ENCODE results near the gene NECTIN2. TPM values are rescaled to one million over a fixed set of nuclear protein-coding genes. Genes with fewer than 3 reads are reported as not detected.

NECTIN2 gene
- total and polyA plus RNA-seq, 4 donors, result 76.9 to 117 (median 94.0) TPM

- DNase-seq, result no peak
- no peak for ATAC-seq (ENCODE audit: insufficient read depth, low FRiP score)
- H3K4me3 ChIP-seq, result no peak overlapping the region
- no peak overlapping the region for H3K27ac ChIP-seq (ENCODE audit: low read depth in 1 of 2, low read length in 1 of 2)
- H3K4me1 ChIP-seq (ENCODE audit: control insufficient read depth in 5 of 5, insufficient read depth in 5 of 5, low read length in 5 of 5), result peaks cover 0 to 9% (median 0%) of the 10 kb centered on the region in 5 donors
- 80 to 91% methylated on average over 17 of the region's 17 CpGs for WGBS, 2 donors
- no peak for TF ChIP-seq CTCF (IDR thresholded peaks at IDR 0.05; ENCODE audit: control extremely low read depth, extremely low read depth)
- H3K9me3 ChIP-seq (ENCODE audit: control insufficient read depth in 4 of 4, insufficient read depth in 3 of 4, low read length in 3 of 4), result no peaks in the 10 kb centered on the region
- no peak overlapping the region for H3K9ac ChIP-seq (ENCODE audit: insufficient read depth in 1 of 2, low read length in 2 of 2)
- no peaks in the 10 kb centered on the region for H3K27me3 ChIP-seq (ENCODE audit: control insufficient read depth in 3 of 3, insufficient read depth in 3 of 3, low read length in 2 of 3)
- H3K36me3 ChIP-seq (ENCODE audit: control insufficient read depth in 4 of 4, insufficient read depth in 4 of 4, low read length in 4 of 4), result peaks cover 0 to 32% (median 17%) of the 10 kb centered on the region in 4 donors
Observed at GRCh38 chr19:44814517-44814916, 31.6 kb upstream of the NECTIN2 start.

- Histone ChIP-seq H3K36me3 (ENCODE audit: control insufficient read depth in 4 of 4, insufficient read depth in 4 of 4, low read length in 4 of 4) (peaks cover 0 to 37% (median 18%) of the 10 kb centered on the region in 4 donors), H3K27me3 (ENCODE audit: control insufficient read depth in 3 of 3, insufficient read depth in 3 of 3, low read length in 2 of 3) (no peaks in the 10 kb centered on the region), H3K27ac (ENCODE audit: low read depth in 1 of 2, low read length in 1 of 2) (no peak overlapping the region), H3K4me1 (ENCODE audit: control insufficient read depth in 5 of 5, insufficient read depth in 5 of 5, low read length in 5 of 5) (peaks cover 0 to 3% (median 0%) of the 10 kb centered on the region in 5 donors), H3K9ac (ENCODE audit: insufficient read depth in 1 of 2, low read length in 2 of 2) (no peak overlapping the region), H3K4me3 (no peak overlapping the region), H3K9me3 (ENCODE audit: control insufficient read depth in 4 of 4, insufficient read depth in 3 of 4, low read length in 3 of 4) (no peaks in the 10 kb centered on the region)
- WGBS, 2 donors, result 63 to 83% methylated on average over 2 of the region's 2 CpGs
- no peak for TF ChIP-seq CTCF (IDR thresholded peaks at IDR 0.05; ENCODE audit: control extremely low read depth, extremely low read depth)
- no peak for DNase-seq
- no peak for ATAC-seq (ENCODE audit: insufficient read depth, low FRiP score)
Observed at GRCh38 chr19:44816301-44816700, 29.8 kb upstream of the NECTIN2 start.

- Histone ChIP-seq H3K9ac (ENCODE audit: insufficient read depth in 1 of 2, low read length in 2 of 2) (no peak overlapping the region), H3K9me3 (ENCODE audit: control insufficient read depth in 4 of 4, insufficient read depth in 3 of 4, low read length in 3 of 4) (no peaks in the 10 kb centered on the region), H3K27me3 (ENCODE audit: control insufficient read depth in 3 of 3, insufficient read depth in 3 of 3, low read length in 2 of 3) (no peaks in the 10 kb centered on the region), H3K27ac (ENCODE audit: low read depth in 1 of 2, low read length in 1 of 2) (no peak overlapping the region), H3K4me3 (no peak overlapping the region), H3K4me1 (ENCODE audit: control insufficient read depth in 5 of 5, insufficient read depth in 5 of 5, low read length in 5 of 5) (peaks cover 0 to 3% (median 0%) of the 10 kb centered on the region in 5 donors), H3K36me3 (ENCODE audit: control insufficient read depth in 4 of 4, insufficient read depth in 4 of 4, low read length in 4 of 4) (peaks cover 0 to 31% (median 17%) of the 10 kb centered on the region in 4 donors)
- WGBS, 2 donors, result 90 to 93% methylated on average over 8 of the region's 8 CpGs
- no peak for TF ChIP-seq CTCF (IDR thresholded peaks at IDR 0.05; ENCODE audit: control extremely low read depth, extremely low read depth)
- DNase-seq (no peak), ATAC-seq (ENCODE audit: insufficient read depth, low FRiP score) (no peak)
Observed at GRCh38 chr19:44817725-44818465, 28.2 kb upstream of the NECTIN2 start.
